Measurements from ENCODE around the gene TNRC6A. TPM values are rescaled to one million over a fixed set of nuclear protein-coding genes. Genes with fewer than 3 reads are reported as not detected.

TNRC6A gene
- total and polyA plus RNA-seq, 2 of the 13 experiments (the other 11 are each of a cell fraction or from before 2014, with no cell fraction given), result 30.9 to 43.6 TPM

DNA sequence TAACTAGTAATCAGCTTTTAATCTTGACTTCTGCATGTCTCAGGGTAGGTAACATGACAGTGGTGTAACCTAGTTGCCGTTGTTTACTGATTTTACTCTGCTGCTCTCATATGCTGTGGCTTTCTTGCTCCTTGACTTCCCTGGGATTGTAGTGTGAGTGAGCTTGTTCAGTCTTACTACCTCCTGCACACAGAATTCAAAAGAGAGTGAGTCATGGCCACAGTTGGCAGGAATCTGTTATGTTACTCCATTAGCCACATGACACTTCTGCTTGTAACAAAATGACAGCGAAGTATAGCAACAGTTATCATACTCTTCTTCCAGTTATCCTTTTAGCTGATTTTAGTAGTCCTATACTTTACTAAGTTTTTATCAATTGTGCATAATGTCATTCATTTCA is 18.8 kb downstream of the TNRC6A start:
- no peak overlapping the region for H3K27ac ChIP-seq (ENCODE audit: extremely low read length, insufficient read depth, low read length)
- intact Hi-C loops (cut with micrococcal nuclease; ENCODE audit: unreplicated experiment), result no loop called here
- H3K36me3 ChIP-seq (replicated peaks in 1 of 2; ENCODE audit: control insufficient read depth in 1 of 2, insufficient read depth in 2 of 2, low read length in 2 of 2), result peaks cover 8 to 43% of the 10 kb centered on the region in 2 experiments
- no TSS peak for BruUV-seq (replicated peaks)
- POLR2A ChIA-PET, result no interaction called here
- no peak overlapping the region for H2AFZ ChIP-seq (ENCODE audit: low read length)
- WGBS (ENCODE audit: low lambda C conversion rate), result 94% methylated on average over 2 of the region's 2 CpGs
- 0 out of 2 replicates have a peak, but pooled peaks cover 5% of the 10 kb centered on the region for H3K4me1 ChIP-seq (ENCODE audit: insufficient read depth, low read length)
- FAIRE-seq (no peak), ATAC-seq (no peak; the same call in 2 of the 3 replicates), DNase-seq (ENCODE audit: low spot score) (no peak)
- H3K4me3 ChIP-seq (replicated peaks in 1 of 3; ENCODE audit: insufficient read depth in 1 of 3, low read depth in 2 of 3, low read length in 3 of 3), result no peak overlapping the region
- peaks cover 100% of the 10 kb centered on the region for H3K79me2 ChIP-seq (ENCODE audit: insufficient read depth, low read length)
- peaks cover 96% of the 10 kb centered on the region for H4K20me1 ChIP-seq (ENCODE audit: insufficient read depth, low read length)
- H3K27me3 ChIP-seq (ENCODE audit: control insufficient read depth in 1 of 2, insufficient read depth in 2 of 2, low read length in 2 of 2), result no peaks in the 10 kb centered on the region
- CTCF ChIA-PET (ENCODE audit: low intra/inter-chr PET ratio, low total read pairs), result no interaction called here
- no peaks in the 10 kb centered on the region for H3K9me3 ChIP-seq (ENCODE audit: low read length)
- in situ Hi-C loops (cut with HindIII; ENCODE audit: extremely low pct_ligation_motif_present, low pct_unique_long_range_greater_than_20kb), result no loop called here
- TF ChIP-seq STAT5B (CRISPR knock-in tag; IDR thresholded peaks at IDR 0.05) (no peak), FOSL2 (CRISPR knock-in tag; IDR thresholded peaks at IDR 0.05) (peak; percentile 53)
- H3K9ac ChIP-seq (ENCODE audit: insufficient read depth, low read depth, low read length), result no peak overlapping the region
- no peak overlapping the region for H3K4me2 ChIP-seq (ENCODE audit: low read depth, low read length)

DNA sequence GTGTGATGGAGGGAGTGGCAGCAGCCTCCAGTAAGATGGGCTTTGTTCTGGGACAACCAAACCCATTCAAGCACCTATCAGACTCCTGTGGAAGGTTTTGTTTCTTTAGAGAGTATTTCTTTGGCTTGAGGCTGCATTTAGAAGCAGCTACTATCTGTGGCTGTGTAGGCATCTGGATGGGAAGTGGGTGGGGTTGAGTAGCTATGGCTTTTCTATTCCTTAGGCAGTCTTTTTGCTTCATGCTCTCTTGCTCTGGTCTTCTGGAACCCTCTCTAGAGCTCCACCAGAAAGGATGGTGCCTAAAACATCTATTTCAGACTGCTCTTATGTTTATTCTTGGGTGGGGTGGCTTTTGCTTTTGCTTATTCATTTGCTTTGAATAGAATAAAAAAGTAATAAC is 19.9 kb downstream of the TNRC6A start:
- TF ChIP-seq, protein P1, sequence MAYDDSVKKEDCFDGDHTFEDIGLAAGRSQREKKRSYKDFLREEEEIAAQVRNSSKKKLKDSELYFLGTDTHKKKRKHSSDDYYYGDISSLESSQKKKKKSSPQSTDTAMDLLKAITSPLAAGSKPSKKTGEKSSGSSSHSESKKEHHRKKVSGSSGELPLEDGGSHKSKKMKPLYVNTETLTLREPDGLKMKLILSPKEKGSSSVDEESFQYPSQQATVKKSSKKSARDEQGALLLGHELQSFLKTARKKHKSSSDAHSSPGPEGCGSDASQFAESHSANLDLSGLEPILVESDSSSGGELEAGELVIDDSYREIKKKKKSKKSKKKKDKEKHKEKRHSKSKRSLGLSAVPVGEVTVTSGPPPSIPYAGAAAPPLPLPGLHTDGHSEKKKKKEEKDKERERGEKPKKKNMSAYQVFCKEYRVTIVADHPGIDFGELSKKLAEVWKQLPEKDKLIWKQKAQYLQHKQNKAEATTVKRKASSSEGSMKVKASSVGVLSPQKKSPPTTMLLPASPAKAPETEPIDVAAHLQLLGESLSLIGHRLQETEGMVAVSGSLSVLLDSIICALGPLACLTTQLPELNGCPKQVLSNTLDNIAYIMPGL (CRISPR knock-in tag; IDR thresholded peaks at IDR 0.05; ENCODE audit: borderline replicate concordance in 1 of 2, low read depth in 1 of 2), result no peak
- TF ChIP-seq, protein P2, sequence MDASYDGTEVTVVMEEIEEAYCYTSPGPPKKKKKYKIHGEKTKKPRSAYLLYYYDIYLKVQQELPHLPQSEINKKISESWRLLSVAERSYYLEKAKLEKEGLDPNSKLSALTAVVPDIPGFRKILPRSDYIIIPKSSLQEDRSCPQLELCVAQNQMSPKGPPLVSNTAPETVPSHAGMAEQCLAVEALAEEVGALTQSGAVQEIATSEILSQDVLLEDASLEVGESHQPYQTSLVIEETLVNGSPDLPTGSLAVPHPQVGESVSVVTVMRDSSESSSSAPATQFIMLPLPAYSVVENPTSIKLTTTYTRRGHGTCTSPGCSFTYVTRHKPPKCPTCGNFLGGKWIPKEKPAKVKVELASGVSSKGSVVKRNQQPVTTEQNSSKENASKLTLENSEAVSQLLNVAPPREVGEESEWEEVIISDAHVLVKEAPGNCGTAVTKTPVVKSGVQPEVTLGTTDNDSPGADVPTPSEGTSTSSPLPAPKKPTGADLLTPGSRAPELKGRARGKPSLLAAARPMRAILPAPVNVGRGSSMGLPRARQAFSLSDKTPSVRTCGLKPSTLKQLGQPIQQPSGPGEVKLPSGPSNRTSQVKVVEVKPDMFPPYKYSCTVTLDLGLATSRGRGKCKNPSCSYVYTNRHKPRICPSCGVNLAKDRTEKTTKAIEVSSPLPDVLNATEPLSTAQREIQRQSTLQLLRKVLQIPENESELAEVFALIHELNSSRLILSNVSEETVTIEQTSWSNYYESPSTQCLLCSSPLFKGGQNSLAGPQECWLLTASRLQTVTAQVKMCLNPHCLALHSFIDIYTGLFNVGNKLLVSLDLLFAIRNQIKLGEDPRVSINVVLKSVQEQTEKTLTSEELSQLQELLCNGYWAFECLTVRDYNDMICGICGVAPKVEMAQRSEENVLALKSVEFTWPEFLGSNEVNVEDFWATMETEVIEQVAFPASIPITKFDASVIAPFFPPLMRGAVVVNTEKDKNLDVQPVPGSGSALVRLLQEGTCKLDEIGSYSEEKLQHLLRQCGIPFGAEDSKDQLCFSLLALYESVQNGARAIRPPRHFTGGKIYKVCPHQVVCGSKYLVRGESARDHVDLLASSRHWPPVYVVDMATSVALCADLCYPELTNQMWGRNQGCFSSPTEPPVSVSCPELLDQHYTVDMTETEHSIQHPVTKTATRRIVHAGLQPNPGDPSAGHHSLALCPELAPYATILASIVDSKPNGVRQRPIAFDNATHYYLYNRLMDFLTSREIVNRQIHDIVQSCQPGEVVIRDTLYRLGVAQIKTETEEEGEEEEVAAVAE (CRISPR knock-in tag; IDR thresholded peaks at IDR 0.05; ENCODE audit: borderline replicate concordance), result no peak
- TF ChIP-seq TGIF2 (CRISPR knock-in tag; IDR thresholded peaks at IDR 0.05), result no peak
- no peak for TF ChIP-seq ZFP1 (CRISPR knock-in tag; IDR thresholded peaks at IDR 0.05)
- TF ChIP-seq PHF8 (CRISPR knock-in tag; IDR thresholded peaks at IDR 0.05), result no peak
- intact Hi-C loops (cut with micrococcal nuclease; ENCODE audit: unreplicated experiment) (no loop called here), in situ Hi-C loops (cut with HindIII; ENCODE audit: extremely low pct_ligation_motif_present, low pct_unique_long_range_greater_than_20kb) (no loop called here)
- Histone ChIP-seq H3K4me3 (replicated peaks in 1 of 3; ENCODE audit: insufficient read depth in 1 of 3, low read depth in 2 of 3, low read length in 3 of 3) (no peak overlapping the region), H3K4me2 (ENCODE audit: low read depth, low read length) (no peak overlapping the region), H4K20me1 (ENCODE audit: insufficient read depth, low read length) (peaks cover 98% of the 10 kb centered on the region), H3K4me1 (ENCODE audit: insufficient read depth, low read length) (0 out of 2 replicates have a peak, but pooled peaks cover 5% of the 10 kb centered on the region), H3K27me3 (ENCODE audit: control insufficient read depth in 1 of 2, insufficient read depth in 2 of 2, low read length in 2 of 2) (no peaks in the 10 kb centered on the region), H2AFZ (ENCODE audit: low read length) (no peak overlapping the region), H3K36me3 (replicated peaks in 1 of 2; ENCODE audit: control insufficient read depth in 1 of 2, insufficient read depth in 2 of 2, low read length in 2 of 2) (peaks cover 8 to 38% of the 10 kb centered on the region in 2 experiments), H3K79me2 (ENCODE audit: insufficient read depth, low read length) (peaks cover 100% of the 10 kb centered on the region), H3K9ac (ENCODE audit: insufficient read depth, low read depth, low read length) (no peak overlapping the region), H3K9me3 (ENCODE audit: low read length) (no peaks in the 10 kb centered on the region), H3K27ac (ENCODE audit: extremely low read length, insufficient read depth, low read length) (no peak overlapping the region)
- CTCF ChIA-PET (ENCODE audit: low intra/inter-chr PET ratio, low total read pairs), result no interaction called here
- ATAC-seq, result no peak
- no TSS peak for BruUV-seq (replicated peaks)
- POLR2A ChIA-PET, result no interaction called here
- DNase-seq (ENCODE audit: low spot score), result no peak
- no peak for FAIRE-seq
